ENCODE measurements around the gene NLE1.
"Not testable (repeated sequence)": the region's sequence is repeated elsewhere in the genome, so short reads cannot be mapped to it uniquely, and the experiment has no call there.

NLE1 gene

GRCh38 chr17:35127751-35128514 lies 14.2 kb downstream of the NLE1 start:
- DNase-seq, result no peak

- no peak for DNase-seq
Measured at GRCh38 chr17:35121315-35121714, 20.8 kb downstream of the NLE1 start, which contains the start of gene FNDC8. Gene FNDC8 (plus strand): TSS chr17:35121615. CDS start chr17:35121694, 79 bp downstream.

GRCh38 chr17:35119370-35120165 lies 22.5 kb downstream of the NLE1 start, which contains the start of gene RAD51D:
Gene RAD51D (minus strand): TSS chr17:35119860. CDS start chr17:35119613, 247 bp downstream.
- DNase-seq, result peak; percentile 91

DNA sequence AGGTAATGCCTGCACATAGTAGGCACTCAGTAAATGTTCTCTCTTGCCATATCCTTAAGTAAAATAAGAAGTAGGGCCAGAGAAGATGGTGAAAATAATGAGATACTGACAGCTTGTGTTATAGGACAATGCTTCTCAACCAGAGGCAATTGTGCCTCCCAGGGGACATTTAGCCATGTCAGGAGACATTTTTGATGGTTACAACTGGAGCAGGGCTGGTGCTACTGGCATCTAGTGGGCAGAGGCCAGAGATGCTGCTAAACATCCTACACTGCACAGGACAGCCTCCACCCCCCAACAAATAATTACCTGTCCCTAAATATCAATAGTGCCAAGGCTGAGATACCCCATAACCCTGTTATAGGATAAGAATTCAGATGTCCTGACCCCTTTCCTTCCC lies 24.1 kb downstream of the NLE1 start:
- DNase-seq, result no peak

DNA sequence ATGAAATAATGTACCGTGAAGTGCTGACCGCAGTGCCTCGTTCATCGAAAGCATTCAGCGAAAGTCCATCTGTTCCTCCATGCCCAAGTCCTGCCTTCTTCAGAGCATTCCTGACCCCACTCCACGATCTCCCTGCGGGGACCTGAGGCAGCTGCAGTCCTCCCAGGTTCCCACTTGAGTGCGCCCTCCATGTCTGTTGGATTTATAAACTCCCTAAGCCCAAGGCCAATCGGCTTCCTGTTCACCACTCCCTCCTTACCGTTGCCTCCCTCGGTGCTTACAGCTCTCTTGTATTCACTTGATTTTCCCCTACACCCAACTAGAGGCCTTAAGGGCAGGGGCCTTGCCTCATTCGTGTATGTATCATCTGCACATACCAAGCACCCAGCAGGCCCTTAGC lies 25.3 kb downstream of the NLE1 start:
- no peak for DNase-seq

DNA sequence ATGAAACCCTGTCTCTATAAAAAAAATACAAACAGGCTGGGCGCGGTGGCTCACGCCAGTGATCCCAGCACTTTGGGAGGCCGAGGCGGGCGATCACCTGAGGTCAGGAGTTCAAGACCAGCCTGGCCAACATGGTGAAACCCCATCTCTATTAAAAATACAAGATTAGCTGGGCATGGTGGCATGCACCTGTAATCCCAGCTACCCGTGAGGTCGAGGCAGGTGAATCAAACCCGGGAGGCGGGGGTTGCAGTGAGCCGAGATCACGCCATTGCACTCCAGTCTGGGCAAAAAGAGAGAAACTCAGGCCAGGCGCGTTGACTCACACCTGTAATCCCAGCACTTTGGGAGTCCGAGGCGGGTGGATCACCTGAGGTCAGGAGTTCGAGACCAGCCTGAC lies 31.3 kb downstream of the NLE1 start:
- not testable (repeated sequence) for DNase-seq

- DNase-seq, result no peak
Measured at GRCh38 chr17:35104844-35105450, 37.2 kb downstream of the NLE1 start.

DNA sequence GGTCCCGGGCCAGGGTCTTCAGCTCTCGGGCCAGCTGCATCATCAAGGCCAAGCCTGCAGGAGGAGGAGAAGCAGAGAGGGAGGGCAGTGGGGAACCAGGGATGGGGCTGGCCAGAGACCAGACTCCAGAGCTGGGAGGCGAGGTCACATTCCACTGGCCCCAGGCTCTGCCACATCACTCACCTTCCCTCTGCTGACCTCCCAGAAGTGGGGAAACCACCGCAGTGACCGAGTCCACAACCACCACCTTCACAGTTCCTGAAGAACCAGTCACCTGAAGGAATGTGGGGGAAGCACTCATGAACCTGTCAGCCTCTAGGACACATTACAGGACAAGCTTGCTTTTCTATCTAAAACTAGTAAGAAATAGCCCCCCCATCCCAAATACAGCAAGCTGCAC lies 38.8 kb downstream of the NLE1 start:
- DNase-seq, result no peak

- DNase-seq, result no peak
Measured at GRCh38 chr17:35101725-35102124, 40.4 kb downstream of the NLE1 start.

GRCh38 chr17:35101036-35101435 lies 41.1 kb downstream of the NLE1 start:
- no peak for DNase-seq

DNA sequence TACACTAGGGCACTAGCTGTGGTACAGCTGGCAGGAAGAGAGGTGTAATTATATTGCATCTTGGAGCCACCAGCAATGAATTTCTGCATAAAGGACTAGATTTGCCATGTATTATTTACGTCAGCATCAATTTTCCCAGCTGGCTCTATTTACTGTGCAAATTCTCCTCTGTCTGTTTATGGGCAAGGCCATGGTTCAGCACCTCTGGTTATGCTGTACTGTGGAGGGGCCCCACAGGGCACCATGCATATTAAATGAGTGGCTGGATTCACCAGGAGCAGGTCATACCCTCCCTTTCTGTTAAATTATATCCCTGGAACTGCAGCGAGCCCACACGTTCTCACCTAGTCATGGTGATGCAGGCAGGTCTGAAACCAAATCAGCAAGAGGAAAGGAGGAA lies 42.2 kb downstream of the NLE1 start:
- DNase-seq, result no peak

- no peak for DNase-seq
Measured at GRCh38 chr17:35097776-35098175, 44.3 kb downstream of the NLE1 start.

- no peak for DNase-seq
Measured at GRCh38 chr17:35095741-35096140, 46.4 kb downstream of the NLE1 start.

DNA sequence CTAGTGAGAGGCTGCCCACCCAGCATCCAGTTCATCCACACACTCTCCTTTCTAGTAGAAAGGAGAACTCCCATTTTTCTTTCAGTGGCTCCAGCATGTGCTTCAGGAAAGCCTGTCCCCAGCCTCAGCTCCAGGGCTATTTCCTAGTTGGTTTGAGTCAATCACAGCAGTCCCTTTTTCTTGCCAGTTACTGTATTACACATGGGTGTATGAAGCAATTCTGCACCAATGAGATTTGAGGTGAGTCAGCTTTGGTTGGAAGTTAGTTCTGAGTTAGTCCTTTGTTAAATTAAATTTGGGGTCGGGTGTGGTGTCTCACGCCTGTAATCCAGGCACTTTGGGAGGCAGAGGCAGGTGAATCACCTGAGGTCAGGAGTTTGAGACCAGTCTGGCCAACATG lies 47.2 kb downstream of the NLE1 start:
- DNase-seq, result no peak

GRCh38 chr17:35090707-35091106 lies 51.4 kb downstream of the NLE1 start:
- not testable (repeated sequence) for DNase-seq

DNA sequence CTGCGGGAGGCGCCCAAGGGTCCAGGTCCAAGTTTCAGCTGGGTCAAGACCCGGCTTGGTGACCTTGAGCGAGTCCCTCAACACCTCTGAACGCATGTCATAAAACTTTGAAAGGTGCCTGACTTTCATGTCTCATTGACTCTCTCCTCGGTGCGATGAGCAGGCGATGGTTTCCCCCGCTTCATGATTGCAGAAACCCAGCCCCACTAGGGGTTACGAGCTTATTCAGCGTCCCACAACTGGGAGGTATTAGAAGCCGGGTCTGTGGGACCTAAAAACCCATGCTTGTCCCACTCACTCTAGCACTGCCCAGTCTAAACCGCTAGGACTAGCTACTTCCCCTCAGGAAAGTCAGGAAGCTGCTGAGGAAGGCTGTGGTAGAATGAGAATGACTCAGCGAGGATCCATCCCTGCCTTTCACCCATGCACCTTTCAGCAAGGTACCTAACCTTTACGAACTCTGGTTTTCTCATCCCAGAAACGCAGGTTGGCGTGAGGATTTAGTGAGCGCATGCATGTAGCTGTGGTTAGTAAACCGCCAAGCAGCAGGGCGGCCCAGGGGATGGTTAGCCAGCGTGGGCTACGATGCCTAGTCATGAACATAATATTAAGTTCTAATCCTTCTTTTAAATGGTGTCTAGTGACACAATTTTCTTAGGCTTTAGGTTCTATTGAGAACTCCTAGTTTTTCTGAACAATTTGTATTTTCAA lies 52.4 kb downstream of the NLE1 start:
- peak; percentile 69 for DNase-seq

GRCh38 chr17:35088881-35089585 lies 53.1 kb downstream of the NLE1 start:
- DNase-seq, result peak; percentile 97

GRCh38 chr17:35088356-35088880 lies 53.7 kb downstream of the NLE1 start:
- DNase-seq, result no peak

DNA sequence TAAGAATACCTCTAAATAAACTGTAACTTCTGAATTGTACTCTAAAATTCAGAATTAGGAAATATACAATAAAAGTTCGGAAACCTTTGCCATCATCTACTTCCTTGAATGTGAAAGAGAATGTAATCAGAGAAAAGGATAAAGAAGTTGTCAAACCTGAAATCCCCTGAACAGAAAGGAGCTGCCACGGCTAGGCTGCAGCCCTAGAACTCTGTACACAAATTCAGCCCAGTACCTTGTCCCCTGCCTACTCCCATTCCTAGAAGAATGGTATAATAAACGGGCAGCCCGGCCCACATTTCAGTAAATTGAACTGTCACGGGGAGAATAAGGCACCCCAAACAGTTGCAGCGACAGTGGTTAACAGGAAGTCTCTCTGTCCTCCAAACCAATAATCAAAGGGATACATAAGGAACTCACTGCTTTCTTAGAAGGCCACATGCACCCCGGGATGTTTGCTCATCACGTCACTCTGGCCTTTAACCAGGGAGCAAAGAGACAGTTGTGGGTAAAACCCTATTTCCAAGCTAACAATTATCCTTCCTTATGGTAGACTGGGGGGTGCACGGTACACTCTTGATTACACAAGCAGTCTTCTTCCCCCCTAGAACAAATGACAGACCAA lies 54.3 kb downstream of the NLE1 start:
- peak; percentile 56 for DNase-seq

DNA sequence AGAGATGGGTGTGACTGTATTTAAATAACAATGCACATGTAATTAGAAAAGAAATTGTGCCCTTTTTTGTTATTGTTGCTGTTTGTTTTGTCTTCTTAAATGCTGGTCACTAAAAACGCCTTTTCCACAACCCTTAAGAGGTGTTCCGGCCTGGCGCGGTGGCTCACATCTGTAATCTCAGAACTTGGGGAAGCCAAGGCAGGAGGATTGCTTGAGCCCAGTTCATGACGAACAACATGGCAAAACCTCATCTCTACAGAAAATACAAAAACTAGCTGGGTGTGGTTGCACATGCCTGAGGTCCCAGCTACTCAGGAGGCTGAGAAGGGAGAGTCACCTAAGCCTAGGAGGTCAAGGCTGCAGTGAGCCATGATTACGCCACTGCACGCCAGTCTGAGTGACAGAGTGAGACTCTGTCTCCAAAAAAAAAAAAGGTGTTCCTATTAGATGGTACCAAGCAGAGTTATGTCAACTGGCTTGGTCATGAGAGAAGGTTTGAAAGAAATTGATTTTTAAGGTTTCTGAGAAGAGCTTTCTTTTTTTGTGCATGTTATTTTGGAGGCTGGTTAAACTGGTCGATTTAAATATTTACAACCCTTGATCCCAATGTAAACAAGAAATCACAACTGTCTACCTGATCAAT lies 55.1 kb downstream of the NLE1 start:
- DNase-seq, result no peak

- DNase-seq, result no peak
Measured at GRCh38 chr17:35086164-35086563, 55.9 kb downstream of the NLE1 start.

Data from activated CD8-positive, alpha-beta memory T cell treated with anti-CD3 and anti-CD28 coated beads, Interleukin-2, amount 50 U/mL, for 48 hours (primary cell).